Rectal smooth muscle tissue (tissue), 1 donor: ENCODE data around the gene AGL.
"Not testable (repeated sequence)": the region's sequence is repeated elsewhere in the genome, so short reads cannot be mapped to it uniquely, and the experiment has no call there.

Source experiments
- H3K27ac ChIP-seq: one replicate; pipeline ENCODE4 v1.7.0; 2013; ENCODE audit warnings: low read depth, low read length, inconsistent platforms
- H3K27me3 ChIP-seq: one replicate; pipeline ENCODE4 v1.7.0; 2013; ENCODE audit warnings: low read length; ENCODE audit not compliant: control insufficient read depth, insufficient read depth
- H3K36me3 ChIP-seq: one replicate; pipeline ENCODE4 v1.7.0; 2013; ENCODE audit warnings: low read length; ENCODE audit not compliant: control insufficient read depth, insufficient read depth
- H3K4me1 ChIP-seq: one replicate; pipeline ENCODE4 v1.7.0; 2013; ENCODE audit warnings: low read length; ENCODE audit not compliant: control insufficient read depth, insufficient read depth
- H3K4me3 ChIP-seq: one replicate; pipeline ENCODE4 v1.7.0; 2013; ENCODE audit warnings: low read length
- H3K9ac ChIP-seq: one replicate; pipeline ENCODE4 v1.7.0; 2013; ENCODE audit warnings: low read length

Gene AGL

GRCh38 chr1:99972066-99972465 is 121.9 kb downstream of the AGL start:
- H3K4me3 ChIP-seq, result not testable (repeated sequence)

More at GRCh38 chr1:99972066-99972465, 121.9 kb downstream of the AGL start:
- H3K36me3 ChIP-seq, H3K27me3 ChIP-seq, H3K27ac ChIP-seq, H3K9ac ChIP-seq, H3K4me1 ChIP-seq: not testable (repeated sequence)
